GM12878 (cell line): Measurements from ENCODE around the gene CHN2. TPM values are rescaled to one million over a fixed set of nuclear protein-coding genes. Genes with fewer than 3 reads are reported as not detected.

Experiments used
- ATAC-seq: fragments of 200-7000 bp; cut with Tn5 transposase; 3 replicates; pipeline ENCODE4 v1.9.1; 2020; ENCODE audit warnings: mild to moderate bottlenecking, moderate library complexity
- BruUV-seq: library from RNA; stranded (reverse); fragments of 400-500 nt; replicated peaks from 2 replicates; lab custom pipeline; 2021; lab: Mats Ljungman, UMichigan
- CTCF ChIA-PET: fragments of 300-600 bp; sonication (Branson Sonifier 250); formaldehyde crosslinking; extraction: SDS; loops from one replicate; lab custom pipeline; 2021; ENCODE audit warnings: inconsistent platforms; lab: Yijun Ruan, JAX
- POLR2A ChIA-PET: fragments of 350-600 bp; formaldehyde crosslinking; extraction: SDS; loops from one replicate; lab custom pipeline; 2021; ENCODE audit warnings: inconsistent platforms; lab: Charles Lee
- RAD21 ChIA-PET: fragments of 300-600 bp; sonication (Branson Sonifier 250); formaldehyde crosslinking; loops from one replicate; lab custom pipeline; 2023; ENCODE audit warnings: antibody characterized with exemption; ENCODE audit not compliant: unreplicated experiment; lab: Charles Lee
- SMC1A ChIA-PET: fragments of 300-600 bp; sonication (Branson Sonifier 250); formaldehyde crosslinking; loops from one replicate; lab custom pipeline; 2023; ENCODE audit not compliant: unreplicated experiment, uncharacterized antibody; lab: Charles Lee
- DNase-seq: peaks from one replicate; pipeline ENCODE4 v3.0.0-alpha.2; 2011; ENCODE audit warnings: low read depth, low spot score
- FAIRE-seq: peaks from 3 replicates; lab custom pipeline; 2011; peaks lifted over from hg19 to GRCh38; lab: Jason Lieb, UNC
- H2AFZ ChIP-seq: 2 replicates; pipeline ENCODE4 v1.6.0; 2011; ENCODE audit warnings: low read depth, low read length, control low read depth; ENCODE audit not compliant: control insufficient read depth
- H3K27ac ChIP-seq: 2 replicates; pipeline ENCODE4 v1.5.1; 2011; ENCODE audit warnings: control low read depth; ENCODE audit not compliant: control insufficient read depth, insufficient read depth
- H3K27me3 ChIP-seq, 2 experiments: replicated peaks in 1 of 2; 2 replicates each; pipeline versions ENCODE4 v1.6.0 to v1.6.1; 2011; ENCODE audit warnings: low read length in 1 of 2; ENCODE audit not compliant: control insufficient read depth in 2 of 2, insufficient read depth in 2 of 2
- H3K36me3 ChIP-seq, 2 experiments: 2 replicates each; pipeline ENCODE4 v1.5.1; 2011; ENCODE audit warnings: low read length in 1 of 2; ENCODE audit not compliant: control insufficient read depth in 2 of 2, insufficient read depth in 2 of 2
- H3K4me1 ChIP-seq: 2 replicates; pipeline ENCODE4 v1.6.1; 2011; ENCODE audit warnings: mild to moderate bottlenecking, low read length, moderate library complexity, mixed read lengths; ENCODE audit not compliant: control insufficient read depth, insufficient read depth
- H3K4me2 ChIP-seq: 2 replicates; pipeline ENCODE4 v1.6.0; 2011; ENCODE audit warnings: control low read depth; ENCODE audit not compliant: control insufficient read depth, insufficient read depth
- H3K4me3 ChIP-seq: fragments of 200-600 bp; sonication (generic); 2 replicates; pipeline ENCODE4 v1.5.1; 2016
- H3K79me2 ChIP-seq: 2 replicates; pipeline ENCODE4 v1.6.0; 2011; ENCODE audit warnings: low read length; ENCODE audit not compliant: control insufficient read depth, insufficient read depth
- H3K9ac ChIP-seq: 2 replicates; pipeline ENCODE4 v1.8.0; 2011; ENCODE audit warnings: low read length, control low read depth, mixed read lengths; ENCODE audit not compliant: control insufficient read depth, insufficient read depth
- H3K9me3 ChIP-seq: replicated peaks from 3 replicates; pipeline ENCODE4 v1.5.1; 2011; ENCODE audit warnings: mild to moderate bottlenecking, low read length; ENCODE audit not compliant: control insufficient read depth, insufficient read depth
- H4K20me1 ChIP-seq: 2 replicates; pipeline ENCODE4 v1.6.0; 2011; ENCODE audit not compliant: control insufficient read depth, insufficient read depth
- ATF3 ChIP-seq: IDR thresholded peaks from 2 replicates; pipeline ENCODE4 v1.6.1; 2011; ENCODE audit warnings: low read depth, mild to moderate bottlenecking, low read length, moderate library complexity, borderline replicate concordance; ENCODE audit errors: extremely low read depth
- CBFB ChIP-seq: IDR thresholded peaks from 2 replicates; pipeline ENCODE4 v1.6.1; 2016; ENCODE audit warnings: antibody characterized with exemption, low read depth
- CHD4 ChIP-seq: fragments of 200-600 bp; sonication (generic); IDR thresholded peaks from 2 replicates; pipeline ENCODE4 v1.6.1; 2016; ENCODE audit warnings: mild to moderate bottlenecking
- HSF1 ChIP-seq: fragments of 150-350 bp; IDR thresholded peaks from 2 replicates; pipeline ENCODE4 v1.6.1; 2014; ENCODE audit warnings: mild to moderate bottlenecking, low read depth, low read length
- NR2C1 ChIP-seq: fragments of 450-650 bp; IDR thresholded peaks from 2 replicates; pipeline ENCODE4 v1.6.1; 2017; ENCODE audit warnings: antibody characterized with exemption, mild to moderate bottlenecking, moderate library complexity
- PAX8 ChIP-seq: fragments of 450-650 bp; IDR thresholded peaks from 2 replicates; pipeline ENCODE4 v1.6.1; 2017; ENCODE audit warnings: mild to moderate bottlenecking, moderate library complexity
- RELA ChIP-seq: fragments of 450-650 bp; IDR thresholded peaks from 2 replicates; pipeline ENCODE4 v1.8.0; 2014; ENCODE audit warnings: borderline replicate concordance; ENCODE audit not compliant: partially characterized antibody
- REST ChIP-seq: IDR thresholded peaks from 2 replicates; pipeline ENCODE4 v1.6.1; 2012; ENCODE audit warnings: mild to moderate bottlenecking, low read depth, low read length
- YY1 ChIP-seq: IDR thresholded peaks from 2 replicates; pipeline ENCODE4 v1.6.1; 2011; ENCODE audit warnings: low read depth, mild to moderate bottlenecking, low read length
- WGBS: methylation state at CpG from one replicate; pipeline ENCODE4 v1.1.6; 2016; ENCODE audit warnings: low lambda C conversion rate; ENCODE audit not compliant: insufficient replicate concordance, insufficient coverage; ENCODE audit errors: missing lambda C conversion rate; 5-methylcytosine and 5-hydroxymethylcytosine counted together
- in situ Hi-C: fragments of 300-500 bp; cut with MboI; formaldehyde crosslinking; loops from 9 replicates; pipeline ENCODE4 v1.14.3; 2018; ENCODE audit warnings: mixed read lengths
- intact Hi-C: fragments of 100-400 bp; cut with micrococcal nuclease; formaldehyde crosslinking; loops from one replicate; pipeline ENCODE4 v1.14.2; 2022; ENCODE audit not compliant: unreplicated experiment
- polyA plus RNA-seq, 11 experiments: library from polyadenylated mRNA; depleted of rRNA in 4 of 11; unstranded in 6 of 11; stranded (reverse) in 5 of 11; fragments of >200 nt; fragmentation: Nextera tagmentation in 4 of 11; fragmentation: Illumina TruSeq in 1 of 11; extraction: Ambion mirVana in 4 of 11; extraction: Trizol in 1 of 11; gene quantifications; 1 replicate in 1 of 11; 2 replicates in 10 of 11; pipeline versions ENCODE4 v1.2.1 to v1.2.3, GENCODE V29; 2011 to 2016; ENCODE audit warnings: inconsistent platforms in 2 of 11, missing spikeins in 2 of 11, low read depth in 1 of 11
- total RNA-seq, 4 experiments: library from RNA; depleted of rRNA in 3 of 4; stranded (reverse); fragments of >200 nt in 3 of 4; fragmentation: Illumina TruSeq in 1 of 4; extraction: Trizol in 1 of 4; gene quantifications; 2 replicates each; pipeline versions ENCODE4 v1.2.1 to v1.2.3, GENCODE V29; 2013 to 2021

CHN2 gene
- total and polyA plus RNA-seq, 10 of the 15 experiments (the other 5 are each of a cell fraction or from before 2014, with no cell fraction given): 0.11 to 3.8 (median 0.37) TPM; not detected in 2

- H3K9ac ChIP-seq: no peak overlapping the region
- no peak for ATAC-seq
- no TSS peak for BruUV-seq
- H3K4me3 ChIP-seq: no peak overlapping the region
- FAIRE-seq: no peak
- 60% methylated on average over 3 of the region's 3 CpGs for WGBS
- RAD21 ChIA-PET: no interaction called here
- SMC1A ChIA-PET: no interaction called here
- intact Hi-C loops (no loop called here), in situ Hi-C loops (no loop called here)
- CTCF ChIA-PET: interaction anchor here (0.6 kb wide), 1 partner anchor 69 kb away, joined by 3 read pairs; no protein-coding TSS in a partner anchor
- H3K27ac ChIP-seq: no peak overlapping the region
- no peak for DNase-seq
- no peaks in the 10 kb centered on the region for H4K20me1 ChIP-seq
- no peak overlapping the region for H3K4me2 ChIP-seq
- no peaks in the 10 kb centered on the region for H3K79me2 ChIP-seq
- no peaks in the 10 kb centered on the region for H3K4me1 ChIP-seq
- H2AFZ ChIP-seq: no peak overlapping the region
- H3K27me3 ChIP-seq: no peaks in the 10 kb centered on the region
- no peaks in the 10 kb centered on the region for H3K9me3 ChIP-seq
- TF ChIP-seq CHD4: no peak
- no peak for TF ChIP-seq YY1
- TF ChIP-seq ATF3: no peak
- TF ChIP-seq NR2C1: no peak
- TF ChIP-seq HSF1: no peak
- no peak for TF ChIP-seq CBFB
- TF ChIP-seq REST: no peak
- TF ChIP-seq PAX8: no peak
- TF ChIP-seq RELA: no peak
- no peaks in the 10 kb centered on the region for H3K36me3 ChIP-seq
- POLR2A ChIA-PET: no interaction called here
These were observed 253.3 kb downstream of the CHN2 start for GRCh38 chr7:29447828-29448227.
